ENCODE data around the gene CREB1. TPM values are rescaled to one million over a fixed set of nuclear protein-coding genes. Genes with fewer than 3 reads are reported as not detected.

CREB1 gene
- total and polyA plus RNA-seq, 3 donors from 2014 or later, result 71.3 to 132 (median 96.5) TPM

- no peak for DNase-seq
- no peaks in the 10 kb centered on the region for H3K27me3 ChIP-seq
- H3K4me3 ChIP-seq, result no peak overlapping the region
- H3K36me3 ChIP-seq (ENCODE audit: low read depth, missing control alignments), result no peaks in the 10 kb centered on the region
- no peaks in the 10 kb centered on the region for H3K9me3 ChIP-seq
- WGBS, 2 donors, result 75 to 82% methylated on average over 7 of the region's 7 CpGs
- no peak for TF ChIP-seq POLR2A (IDR thresholded peaks at IDR 0.05)
- TF ChIP-seq CTCF (IDR thresholded peaks at IDR 0.05), result no peak
- H3K4me1 ChIP-seq, result no peaks in the 10 kb centered on the region
- intact Hi-C loops (cut with DNase I; ENCODE audit: low total_unique reads), result no loop called here
- no peak overlapping the region for H3K27ac ChIP-seq
Observed at GRCh38 chr2:207513551-207514257, 16.1 kb upstream of the CREB1 start.

- Histone ChIP-seq H3K27me3 (no peaks in the 10 kb centered on the region), H3K27ac (no peak overlapping the region), H3K4me3 (no peak overlapping the region), H3K4me1 (no peaks in the 10 kb centered on the region), H3K36me3 (ENCODE audit: low read depth, missing control alignments) (no peaks in the 10 kb centered on the region), H3K9me3 (no peaks in the 10 kb centered on the region)
- intact Hi-C loops (cut with DNase I; ENCODE audit: low total_unique reads), result no loop called here
- no peak for TF ChIP-seq CTCF (IDR thresholded peaks at IDR 0.05)
- DNase-seq, result no peak
- 79 to 80% methylated on average over 2 of the region's 2 CpGs for WGBS, 2 donors
Observed at GRCh38 chr2:207514451-207514850, 15.3 kb upstream of the CREB1 start.

GRCh38 chr2:207515671-207516070, 14.1 kb upstream of the CREB1 start:
- DNase-seq, result no peak
- no peaks in the 10 kb centered on the region for H3K4me1 ChIP-seq
- H3K4me3 ChIP-seq, result no peak overlapping the region
- no peak overlapping the region for H3K27ac ChIP-seq
- intact Hi-C loops (cut with DNase I; ENCODE audit: low total_unique reads), result no loop called here
- no peaks in the 10 kb centered on the region for H3K9me3 ChIP-seq
- no peaks in the 10 kb centered on the region for H3K36me3 ChIP-seq (ENCODE audit: low read depth, missing control alignments)
- TF ChIP-seq CTCF (IDR thresholded peaks at IDR 0.05) (no peak), POLR2A (IDR thresholded peaks at IDR 0.05) (no peak)
- no peaks in the 10 kb centered on the region for H3K27me3 ChIP-seq
- WGBS, 2 donors, result 83 to 95% methylated on average over 3 of the region's 3 CpGs

- no peak overlapping the region for H3K4me3 ChIP-seq
- DNase-seq, result no peak
- no peaks in the 10 kb centered on the region for H3K36me3 ChIP-seq (ENCODE audit: low read depth, missing control alignments)
- intact Hi-C loops (cut with DNase I; ENCODE audit: low total_unique reads), result no loop called here
- TF ChIP-seq POLR2A (IDR thresholded peaks at IDR 0.05), result no peak
- TF ChIP-seq CTCF (IDR thresholded peaks at IDR 0.05), result no peak
- H3K27ac ChIP-seq, result no peak overlapping the region
- H3K27me3 ChIP-seq, result no peaks in the 10 kb centered on the region
- 48 to 56% methylated on average over 1 of the region's 1 CpG for WGBS, 2 donors
- no peaks in the 10 kb centered on the region for H3K9me3 ChIP-seq
- H3K4me1 ChIP-seq, result no peaks in the 10 kb centered on the region
Observed at GRCh38 chr2:207516206-207516605, 13.6 kb upstream of the CREB1 start.

- no peaks in the 10 kb centered on the region for H3K4me1 ChIP-seq
- no peak for DNase-seq
- no peaks in the 10 kb centered on the region for H3K27me3 ChIP-seq
- H3K9me3 ChIP-seq, result no peaks in the 10 kb centered on the region
- TF ChIP-seq POLR2A (IDR thresholded peaks at IDR 0.05), result no peak
- no peak for TF ChIP-seq CTCF (IDR thresholded peaks at IDR 0.05)
- no peaks in the 10 kb centered on the region for H3K36me3 ChIP-seq (ENCODE audit: low read depth, missing control alignments)
- 89 to 90% methylated on average over 1 of the region's 1 CpG for WGBS, 2 donors
- H3K4me3 ChIP-seq, result no peak overlapping the region
- no peak overlapping the region for H3K27ac ChIP-seq
- intact Hi-C loops (cut with DNase I; ENCODE audit: low total_unique reads), result no loop called here
Observed at GRCh38 chr2:207523005-207523404, 6.8 kb upstream of the CREB1 start.
